NB4 (cell line): ENCODE data around the gene ASPHD2.
"Not testable (repeated sequence)": the region's sequence is repeated elsewhere in the genome, so short reads cannot be mapped to it uniquely, and the experiment has no call there.

Source experiments
- DNase-seq: peaks from one replicate; pipeline ENCODE4 v3.0.0; 2010; ENCODE audit warnings: low read depth
- H3K4me3 ChIP-seq: one replicate; pipeline ENCODE4 v1.5.1; 2011; ENCODE audit warnings: mild to moderate bottlenecking, low read depth, low read length, moderate library complexity
- CTCF ChIP-seq: IDR thresholded peaks from one replicate; pipeline ENCODE4 v1.5.1; 2012; ENCODE audit warnings: low read depth, low read length
- MAX ChIP-seq: IDR thresholded peaks from 2 replicates; pipeline ENCODE4 v1.6.1; 2011; ENCODE audit warnings: low read depth, low read length
- MYC ChIP-seq: IDR thresholded peaks from 2 replicates; pipeline ENCODE4 v1.6.1; 2011; ENCODE audit warnings: low read depth, low read length
- POLR2A ChIP-seq: IDR thresholded peaks from 2 replicates; pipeline ENCODE4 v1.6.1; 2011; ENCODE audit warnings: mild to moderate bottlenecking; ENCODE audit not compliant: insufficient read length; ENCODE audit errors: extremely low read depth

ASPHD2 gene

GRCh38 chr22:26432619-26433311 is 3.7 kb downstream of the ASPHD2 start:
- H3K4me3 ChIP-seq, result no peak overlapping the region
- peak; percentile 78 for DNase-seq
- TF ChIP-seq CTCF, result no peak
- no peak for TF ChIP-seq POLR2A
- TF ChIP-seq MAX, result no peak
- TF ChIP-seq MYC, result no peak

- DNase-seq, result no peak
- TF ChIP-seq POLR2A (no peak), CTCF (no peak), MYC (no peak), MAX (no peak)
- no peak overlapping the region for H3K4me3 ChIP-seq
These were observed 4.7 kb downstream of the ASPHD2 start for GRCh38 chr22:26433805-26434204.

GRCh38 chr22:26435327-26436093 is 6.5 kb downstream of the ASPHD2 start:
- TF ChIP-seq MAX, result peak; percentile 16; the same call in 1 of the 2 replicates
- TF ChIP-seq POLR2A, result no peak
- no peak for TF ChIP-seq CTCF
- TF ChIP-seq MYC, result 0 out of 2 replicates have a peak, but pooled peaks have one; percentile 15
- no peak overlapping the region for H3K4me3 ChIP-seq
- peak; percentile 84 for DNase-seq

- no peak for TF ChIP-seq MYC
- TF ChIP-seq POLR2A, result no peak
- TF ChIP-seq CTCF, result no peak
- no peak for TF ChIP-seq MAX
- no peak for DNase-seq
- H3K4me3 ChIP-seq, result no peak overlapping the region
These were observed 7.9 kb downstream of the ASPHD2 start for GRCh38 chr22:26436903-26437515.

GRCh38 chr22:26437694-26438392 is 8.8 kb downstream of the ASPHD2 start:
- H3K4me3 ChIP-seq, result no peak overlapping the region
- TF ChIP-seq MAX (no peak), POLR2A (no peak), CTCF (no peak)
- DNase-seq, result no peak

- H3K4me3 ChIP-seq, DNase-seq: not testable (repeated sequence)
These were observed 9.7 kb downstream of the ASPHD2 start for GRCh38 chr22:26438776-26439175.
